Suprapubic skin (tissue), 4 donors: ENCODE measurements around the gene OSBPL2. TPM values are rescaled to one million over a fixed set of nuclear protein-coding genes. Genes with fewer than 3 reads are reported as not detected.

Experiments used
- DNase-seq, 2 donors: peaks; one replicate each; pipeline ENCODE4 v3.0.0-alpha.2; 2019; ENCODE audit warnings: low spot score in 2 of 2
- H3K27ac ChIP-seq: fragments of 200-600 bp; sonication (generic); one replicate; pipeline ENCODE4 v1.5.1; 2019
- H3K27me3 ChIP-seq: fragments of 200-600 bp; sonication (generic); one replicate; pipeline ENCODE4 v1.5.1; 2019
- H3K36me3 ChIP-seq: fragments of 200-600 bp; sonication (generic); one replicate; pipeline ENCODE4 v1.5.1; 2019
- H3K4me1 ChIP-seq: fragments of 200-600 bp; sonication (generic); one replicate; pipeline ENCODE4 v1.5.1; 2019
- H3K4me3 ChIP-seq: fragments of 200-600 bp; sonication (generic); one replicate; pipeline ENCODE4 v1.5.1; 2019; ENCODE audit warnings: mild to moderate bottlenecking
- H3K9me3 ChIP-seq: fragments of 200-600 bp; sonication (generic); one replicate; pipeline ENCODE4 v1.5.1; 2019
- EP300 ChIP-seq: sonication (generic); formaldehyde crosslinking; IDR thresholded peaks from one replicate; pipeline ENCODE4 v1.6.1; 2017; ENCODE audit warnings: antibody characterized with exemption
- POLR2A ChIP-seq, 2 donors: fragments of 450-650 bp; IDR thresholded peaks; one replicate each; pipeline ENCODE4 v1.6.1; 2017; ENCODE audit warnings: antibody characterized with exemption in 2 of 2, mild to moderate bottlenecking in 2 of 2, moderate library complexity in 2 of 2
- POLR2AphosphoS5 ChIP-seq, 3 donors: sonication (generic); formaldehyde crosslinking; IDR thresholded peaks; one replicate each; pipeline ENCODE4 v1.6.1; 2017; ENCODE audit warnings: antibody characterized with exemption in 3 of 3
- WGBS: methylation state at CpG from one replicate; pipeline ENCODE4 v1.1.5; 2018; 5-methylcytosine and 5-hydroxymethylcytosine counted together
- total RNA-seq, 4 donors: library from RNA; depleted of rRNA; stranded (reverse); fragments of >200 nt; gene quantifications; one replicate each; pipeline ENCODE4 v1.1.0, GENCODE V29; 2016
- TF ChIP-seq, protein P1 (sequence below), 2 donors: fragments of 200-600 bp in 1 of 2; fragments of 450-650 bp in 1 of 2; sonication (generic) in 1 of 2; IDR thresholded peaks; one replicate each; pipeline ENCODE4 v1.5.1; 2016 to 2019; ENCODE audit warnings: antibody characterized with exemption in 2 of 2, mild to moderate bottlenecking in 1 of 2, moderate library complexity in 1 of 2

OSBPL2 gene
- total RNA-seq, 4 donors from 2014 or later: 78.1 to 132 (median 84.0) TPM

DNA sequence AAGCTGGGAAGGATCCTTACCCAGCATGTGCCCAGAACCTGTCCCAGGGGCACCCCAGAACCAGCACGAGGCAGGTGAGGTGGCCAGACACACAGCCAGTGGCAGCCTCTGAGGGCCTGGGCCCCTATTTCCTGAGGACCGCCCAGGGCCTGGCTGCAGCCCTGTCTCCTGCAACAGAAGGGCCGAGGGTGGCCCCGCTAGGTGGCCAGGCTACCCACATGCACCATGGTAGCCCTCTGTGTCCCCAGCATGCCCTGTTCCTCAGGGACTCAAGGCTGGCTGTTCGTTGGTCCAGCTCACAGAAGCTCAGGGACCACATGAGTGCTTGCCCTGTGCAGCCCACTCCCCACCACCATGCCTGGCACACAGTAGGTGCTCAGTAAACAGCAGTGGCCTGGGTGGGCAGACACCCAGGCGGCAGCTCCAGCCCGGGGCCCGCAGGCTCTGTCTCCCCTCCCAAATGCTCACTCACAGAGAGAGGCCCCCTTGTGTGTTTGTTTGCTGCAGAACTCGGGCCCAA, 26.5 kb upstream of the OSBPL2 start:
- no peak for DNase-seq
- no peak for TF ChIP-seq EP300
- no peak for TF ChIP-seq POLR2AphosphoS5 (IDR thresholded peaks at IDR 0.05)
- TF ChIP-seq, protein P1, sequence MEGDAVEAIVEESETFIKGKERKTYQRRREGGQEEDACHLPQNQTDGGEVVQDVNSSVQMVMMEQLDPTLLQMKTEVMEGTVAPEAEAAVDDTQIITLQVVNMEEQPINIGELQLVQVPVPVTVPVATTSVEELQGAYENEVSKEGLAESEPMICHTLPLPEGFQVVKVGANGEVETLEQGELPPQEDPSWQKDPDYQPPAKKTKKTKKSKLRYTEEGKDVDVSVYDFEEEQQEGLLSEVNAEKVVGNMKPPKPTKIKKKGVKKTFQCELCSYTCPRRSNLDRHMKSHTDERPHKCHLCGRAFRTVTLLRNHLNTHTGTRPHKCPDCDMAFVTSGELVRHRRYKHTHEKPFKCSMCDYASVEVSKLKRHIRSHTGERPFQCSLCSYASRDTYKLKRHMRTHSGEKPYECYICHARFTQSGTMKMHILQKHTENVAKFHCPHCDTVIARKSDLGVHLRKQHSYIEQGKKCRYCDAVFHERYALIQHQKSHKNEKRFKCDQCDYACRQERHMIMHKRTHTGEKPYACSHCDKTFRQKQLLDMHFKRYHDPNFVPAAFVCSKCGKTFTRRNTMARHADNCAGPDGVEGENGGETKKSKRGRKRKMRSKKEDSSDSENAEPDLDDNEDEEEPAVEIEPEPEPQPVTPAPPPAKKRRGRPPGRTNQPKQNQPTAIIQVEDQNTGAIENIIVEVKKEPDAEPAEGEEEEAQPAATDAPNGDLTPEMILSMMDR (IDR thresholded peaks at IDR 0.05): no peak
- H3K36me3 ChIP-seq: no peaks in the 10 kb centered on the region
- H3K9me3 ChIP-seq: no peaks in the 10 kb centered on the region
- peaks cover 76% of the 10 kb centered on the region for H3K27me3 ChIP-seq
- no peak overlapping the region for H3K4me3 ChIP-seq
- H3K4me1 ChIP-seq: no peaks in the 10 kb centered on the region
- 88% methylated on average over 3 of the region's 9 CpGs for WGBS
- no peak overlapping the region for H3K27ac ChIP-seq

- Histone ChIP-seq H3K27ac (no peak overlapping the region), H3K4me1 (no peaks in the 10 kb centered on the region), H3K9me3 (no peaks in the 10 kb centered on the region), H3K27me3 (peaks cover 80% of the 10 kb centered on the region), H3K36me3 (no peaks in the 10 kb centered on the region), H3K4me3 (no peak overlapping the region)
- no CpG with 5 or more reads among the region's 10 CpGs for WGBS
- TF ChIP-seq, protein P1 (IDR thresholded peaks at IDR 0.05): no peak
- TF ChIP-seq EP300: no peak
- no peak for TF ChIP-seq POLR2AphosphoS5 (IDR thresholded peaks at IDR 0.05)
- no peak for TF ChIP-seq POLR2A (IDR thresholded peaks at IDR 0.05)
- no peak for DNase-seq
Observed at GRCh38 chr20:62212299-62212698, 26.0 kb upstream of the OSBPL2 start.

DNA sequence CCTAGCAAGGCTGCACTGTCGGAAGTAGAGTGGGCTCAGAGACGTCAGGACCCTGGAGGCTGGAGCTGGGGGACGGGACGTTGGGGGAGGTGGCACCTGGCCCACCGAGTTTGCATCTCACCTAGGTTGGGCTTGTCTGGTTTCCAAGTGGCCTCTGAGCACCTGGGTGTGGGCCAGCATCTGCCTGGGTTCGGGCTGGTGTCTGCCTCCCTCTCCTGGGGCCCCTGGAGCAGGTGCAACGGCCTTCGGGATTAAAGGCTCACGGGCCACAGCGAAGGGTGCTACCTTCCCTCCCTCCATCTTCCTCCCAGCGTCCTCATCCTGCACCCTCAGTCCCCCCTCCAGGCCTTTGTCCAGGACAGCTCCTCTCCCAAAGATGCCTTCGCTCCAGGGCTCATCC, 24.3 kb upstream of the OSBPL2 start:
- TF ChIP-seq, protein P1 (IDR thresholded peaks at IDR 0.05): no peak
- TF ChIP-seq POLR2AphosphoS5 (IDR thresholded peaks at IDR 0.05) (no peak), EP300 (no peak), POLR2A (IDR thresholded peaks at IDR 0.05) (no peak)
- DNase-seq: no peak
- H3K4me3 ChIP-seq: no peak overlapping the region
- H3K9me3 ChIP-seq: no peaks in the 10 kb centered on the region
- WGBS: 35% methylated on average over 7 of the region's 12 CpGs
- peaks cover 3% of the 10 kb centered on the region for H3K4me1 ChIP-seq
- H3K36me3 ChIP-seq: no peaks in the 10 kb centered on the region
- H3K27ac ChIP-seq: no peak overlapping the region
- peaks cover 90% of the 10 kb centered on the region for H3K27me3 ChIP-seq

GRCh38 chr20:62215020-62215990, 23.0 kb upstream of the OSBPL2 start:
- no peak overlapping the region for H3K4me3 ChIP-seq
- H3K4me1 ChIP-seq: peaks cover 14% of the 10 kb centered on the region
- TF ChIP-seq POLR2AphosphoS5 (IDR thresholded peaks at IDR 0.05) (no peak), EP300 (no peak), POLR2A (IDR thresholded peaks at IDR 0.05) (no peak)
- TF ChIP-seq, protein P1 (IDR thresholded peaks at IDR 0.05): no peak
- peaks cover 91% of the 10 kb centered on the region for H3K27me3 ChIP-seq
- H3K27ac ChIP-seq: no peak overlapping the region
- no peak for DNase-seq
- no peaks in the 10 kb centered on the region for H3K9me3 ChIP-seq
- H3K36me3 ChIP-seq: no peaks in the 10 kb centered on the region
- 75% methylated on average over 15 of the region's 29 CpGs for WGBS

DNA sequence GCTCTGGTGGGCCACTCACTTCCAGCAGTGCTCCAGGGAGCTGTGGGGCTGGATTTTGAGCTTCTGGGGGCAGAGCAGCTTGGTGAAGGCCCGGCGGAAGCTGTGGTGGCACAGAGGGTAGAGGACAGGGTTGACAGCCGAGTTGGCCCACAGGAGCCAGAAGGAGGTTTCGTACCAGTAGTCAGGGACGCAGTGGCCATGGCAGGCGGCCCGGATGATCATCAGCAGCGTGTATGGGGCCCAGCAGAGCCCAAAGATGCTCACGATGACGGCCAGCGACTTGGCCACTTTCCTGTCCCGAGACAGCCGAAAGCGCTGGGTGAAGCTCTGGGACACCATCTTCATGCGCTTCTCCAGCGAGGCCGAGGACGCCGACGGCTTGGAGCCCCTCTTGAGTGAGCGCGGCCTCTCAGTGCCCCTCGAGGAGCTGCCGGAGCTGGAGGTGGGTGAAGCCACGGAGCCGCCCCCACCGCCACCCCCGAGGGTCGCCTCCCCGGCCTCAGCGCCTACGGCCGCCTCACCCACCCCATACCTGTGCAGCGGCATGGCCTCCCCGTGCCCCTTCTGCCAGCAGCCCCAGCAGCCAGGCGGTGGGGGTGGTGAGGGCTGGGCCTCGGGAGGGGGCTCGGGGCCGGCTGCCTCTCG, 22.2 kb upstream of the OSBPL2 start:
- TF ChIP-seq POLR2A (IDR thresholded peaks at IDR 0.05) (no peak), POLR2AphosphoS5 (IDR thresholded peaks at IDR 0.05) (no peak), EP300 (no peak)
- TF ChIP-seq, protein P1 (IDR thresholded peaks at IDR 0.05): no peak
- H3K4me3 ChIP-seq: no peak overlapping the region
- no peaks in the 10 kb centered on the region for H3K9me3 ChIP-seq
- H3K36me3 ChIP-seq: no peaks in the 10 kb centered on the region
- DNase-seq: no peak
- peaks cover 21% of the 10 kb centered on the region for H3K4me1 ChIP-seq
- H3K27ac ChIP-seq: no peak overlapping the region
- peaks cover 91% of the 10 kb centered on the region for H3K27me3 ChIP-seq
- WGBS: 70% methylated on average over 18 of the region's 40 CpGs
